Keratinocyte (primary cell): ENCODE data around the gene MAP3K6.

Source experiments
- CTCF ChIP-seq, 3 experiments: IDR thresholded peaks in 1 of 3; conservative IDR thresholded peaks in 1 of 3; optimal IDR thresholded peaks in 1 of 3; 2 replicates in 2 of 3; 3 replicates in 1 of 3; pipeline versions ENCODE3 to v1.5.1; 2011; ENCODE audit warnings: low read length in 3 of 3, mild to moderate bottlenecking in 3 of 3, moderate library complexity in 2 of 3, control low read depth in 1 of 3, inconsistent platforms in 1 of 3; ENCODE audit not compliant: insufficient read depth in 2 of 3; ENCODE audit errors: extremely low read depth in 1 of 3
- EZH2 ChIP-seq: IDR thresholded peaks from one replicate; pipeline ENCODE4 v1.6.1; 2012; ENCODE audit warnings: inconsistent platforms, mild to moderate bottlenecking, low read length, moderate library complexity

- TF ChIP-seq CTCF (optimal IDR thresholded peaks at IDR 0.05 in 1 of 3, IDR thresholded peaks at IDR 0.05 in 1 of 3, conservative IDR thresholded peaks at IDR 0.05 in 1 of 3; ENCODE audit: extremely low read depth in 1 of 3, insufficient read depth in 2 of 3, low read length in 3 of 3) (no peak), EZH2 (no peak)
Observed at GRCh38 chr1:27380766-27381733, 14.3 kb upstream of the MAP3K6 start.
